NOMO-1 treated with dmso at 0.1 percent for 144 hours (cell line): ENCODE measurements around the gene ZSCAN30.

Experiments
- DNase-seq: peaks from one replicate; lab custom pipeline; 2025; ENCODE audit not compliant: unreplicated experiment; lab: John Stamatoyannopoulos, UW

ZSCAN30 gene

GRCh38 chr18:35282353-35282752, 7.7 kb downstream of the ZSCAN30 start:
- DNase-seq = no peak

DNA sequence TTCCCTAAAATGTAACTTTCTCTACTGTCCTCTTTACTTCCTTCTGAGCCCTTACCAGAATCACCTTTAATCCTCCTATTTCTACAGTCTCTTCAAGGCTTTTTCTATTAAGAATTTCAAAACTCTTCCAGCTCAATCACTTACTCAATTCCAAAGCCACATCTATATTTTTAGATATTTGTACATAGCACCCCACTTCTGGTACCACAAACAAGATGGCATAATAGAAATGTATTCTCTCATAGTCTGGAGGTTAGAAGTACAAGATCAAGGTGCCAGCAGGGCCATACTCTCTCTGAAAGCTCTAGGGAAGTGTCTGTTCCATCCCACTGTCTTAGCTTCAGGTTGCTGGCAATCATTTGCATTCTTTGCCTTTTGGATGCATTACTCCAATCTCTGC, 11.1 kb downstream of the ZSCAN30 start:
- no peak for DNase-seq

DNA sequence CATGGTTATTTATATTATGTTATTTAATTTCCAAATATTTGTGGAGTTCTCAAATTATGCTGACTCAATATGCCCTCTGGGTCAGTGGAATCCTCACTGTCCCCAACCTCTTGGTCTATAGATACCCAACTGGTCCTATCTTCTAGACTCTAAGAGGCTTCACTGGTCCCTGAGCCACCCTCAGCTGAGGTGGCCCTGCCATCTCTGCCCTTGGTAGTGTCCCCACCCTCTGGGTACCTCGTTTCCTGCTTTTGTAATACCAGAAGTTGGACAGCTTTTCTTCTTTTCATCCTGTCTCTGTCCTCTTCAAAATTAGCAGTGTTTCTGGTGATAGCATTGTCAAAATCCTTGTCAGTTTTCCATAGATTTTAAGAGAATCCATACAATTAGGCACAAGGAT, 11.9 kb downstream of the ZSCAN30 start:
- DNase-seq = no peak

DNA sequence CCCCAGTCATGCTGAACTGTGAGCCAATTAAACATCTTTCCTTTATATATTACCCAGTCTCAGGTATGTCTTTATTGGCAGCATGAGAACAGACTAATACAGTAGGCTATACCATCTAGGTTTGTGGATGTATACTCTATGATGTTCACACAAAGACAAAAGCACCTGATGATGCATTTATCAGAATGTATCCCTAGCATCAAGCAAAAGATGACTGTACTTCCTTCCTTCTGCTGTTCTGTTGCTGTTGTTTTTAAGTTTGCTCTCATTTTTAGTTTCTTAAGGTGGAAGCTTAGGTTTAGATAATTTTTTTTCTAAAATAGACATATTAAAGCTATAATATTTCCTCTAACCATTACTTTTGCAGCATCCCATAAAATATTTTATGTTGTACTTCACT, 12.4 kb downstream of the ZSCAN30 start:
- DNase-seq = no peak

- no peak for DNase-seq
Measured at GRCh38 chr18:35276267-35276666, 13.8 kb downstream of the ZSCAN30 start.

DNA sequence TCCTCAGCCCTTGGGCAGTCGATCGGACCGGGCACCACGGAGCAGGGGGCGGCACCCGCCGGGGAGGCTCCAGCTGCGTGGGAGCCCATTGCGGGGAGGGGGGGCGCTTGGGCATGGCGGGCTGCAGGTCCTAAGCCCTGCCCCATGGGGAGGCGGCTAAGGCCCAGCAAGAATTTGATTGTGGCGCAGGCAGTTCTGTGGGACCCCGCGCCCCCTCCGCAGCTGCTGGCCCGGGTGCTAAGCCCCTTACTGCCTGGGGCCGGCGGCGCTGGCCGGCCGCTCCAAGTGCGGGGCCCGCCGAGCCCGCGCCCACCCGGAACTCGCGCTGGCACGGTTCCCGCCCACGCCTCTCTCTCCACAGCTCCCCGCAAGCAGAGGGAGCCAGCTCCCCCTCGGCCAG, 18.4 kb downstream of the ZSCAN30 start:
- DNase-seq = no peak

GRCh38 chr18:35268821-35269220, 21.2 kb downstream of the ZSCAN30 start:
- peak; percentile 66 for DNase-seq

- DNase-seq = no peak
Measured at GRCh38 chr18:35267809-35268208, 22.2 kb downstream of the ZSCAN30 start.

DNA sequence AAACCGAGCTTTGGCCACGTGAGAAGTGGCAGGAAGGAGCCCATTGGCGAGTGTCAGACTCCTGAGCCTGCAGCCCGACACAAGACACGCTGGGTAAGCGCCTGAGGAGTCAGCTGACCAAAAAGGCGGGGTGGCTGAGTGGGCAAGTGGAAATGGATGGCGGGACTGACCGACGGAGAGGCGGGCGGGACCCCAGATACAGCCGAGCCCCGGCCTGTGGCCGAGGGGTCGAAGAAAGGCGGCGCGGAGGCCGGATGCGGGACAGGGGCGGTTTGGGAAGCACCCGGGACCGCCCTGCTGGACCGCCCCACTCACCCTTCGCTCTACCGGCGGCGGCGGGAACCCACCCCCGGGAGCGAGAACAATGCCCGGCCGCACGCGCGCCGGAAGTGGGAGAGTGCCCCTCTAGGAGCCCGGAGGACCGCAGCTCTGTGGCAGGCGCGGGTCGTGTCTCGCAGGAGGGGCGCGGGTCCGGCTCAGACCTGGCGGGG, 22.8 kb downstream of the ZSCAN30 start:
- DNase-seq = no peak

DNA sequence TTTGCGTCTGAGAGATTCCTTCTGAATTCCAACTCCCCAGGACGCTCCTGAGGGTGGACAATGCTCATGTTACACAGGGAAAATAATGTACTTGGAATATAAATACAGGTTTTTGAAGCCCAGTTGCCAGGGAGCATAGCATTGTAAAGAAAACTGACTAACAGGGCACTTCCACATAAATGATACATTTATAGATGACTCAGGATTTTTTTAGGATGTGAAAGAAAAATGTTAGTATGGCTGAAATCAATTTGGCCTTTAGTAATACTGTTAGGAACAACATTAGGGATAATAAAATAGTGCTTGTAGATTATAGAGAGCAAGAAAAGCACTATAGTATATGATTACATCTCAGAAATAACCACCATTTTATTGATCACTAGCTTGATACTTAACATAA, 25.6 kb downstream of the ZSCAN30 start:
- DNase-seq = no peak

DNA sequence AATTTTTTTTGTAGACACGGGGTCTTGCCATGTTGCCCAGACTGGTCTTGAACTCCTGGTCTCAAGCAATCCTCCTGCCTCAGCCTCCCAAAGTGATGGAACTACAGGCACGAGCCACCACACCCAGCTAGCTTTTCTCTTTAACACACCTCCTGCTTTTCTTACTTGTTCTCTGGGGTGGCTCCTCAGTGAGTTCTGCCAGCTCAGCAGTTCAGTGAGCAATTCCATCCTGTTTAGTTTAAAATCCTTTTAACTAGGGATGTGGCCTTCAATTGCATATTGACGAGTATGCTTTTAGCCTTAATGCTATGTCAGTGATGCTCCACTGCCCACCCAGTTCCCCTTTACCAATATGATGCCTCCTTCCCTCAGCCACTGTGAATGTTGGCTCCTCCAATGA, 33.1 kb downstream of the ZSCAN30 start:
- no peak for DNase-seq

DNA sequence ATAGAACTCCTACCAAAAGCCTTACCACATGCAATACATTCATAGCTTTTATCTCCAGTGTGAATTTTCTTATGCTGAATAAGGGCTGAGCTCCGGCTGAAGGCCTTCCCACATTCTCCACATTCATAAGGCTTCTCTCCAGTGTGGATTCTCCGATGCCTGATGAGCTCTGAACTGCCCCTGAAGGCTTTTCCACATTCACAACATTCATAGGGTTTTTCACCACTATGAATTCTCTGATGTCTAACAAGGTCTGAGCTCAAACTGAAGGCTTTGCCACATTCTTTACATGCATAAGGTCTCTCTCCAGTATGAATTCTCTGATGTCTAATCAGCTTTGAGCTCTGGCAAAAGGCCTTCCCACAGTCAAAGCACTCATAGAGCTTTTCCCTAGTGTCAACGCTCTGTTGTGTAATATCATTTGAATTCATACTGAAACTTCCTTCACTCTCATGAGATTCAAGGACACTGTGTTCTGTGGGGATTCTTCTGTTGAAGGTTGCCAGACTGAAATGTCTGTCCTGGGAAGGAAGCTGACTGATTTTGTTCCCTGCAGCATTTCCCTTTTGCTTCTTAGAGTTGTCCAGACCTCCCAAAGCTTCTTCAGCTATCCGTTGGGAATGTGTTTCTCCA, 36.3 kb downstream of the ZSCAN30 start:
- DNase-seq = no peak

GRCh38 chr18:35252466-35252865, 37.6 kb downstream of the ZSCAN30 start:
- no peak for DNase-seq

- DNase-seq = no peak
Measured at GRCh38 chr18:35248429-35248828, 41.6 kb downstream of the ZSCAN30 start.

- DNase-seq = peak; percentile 55
Measured at GRCh38 chr18:35247412-35248249, 42.4 kb downstream of the ZSCAN30 start.

DNA sequence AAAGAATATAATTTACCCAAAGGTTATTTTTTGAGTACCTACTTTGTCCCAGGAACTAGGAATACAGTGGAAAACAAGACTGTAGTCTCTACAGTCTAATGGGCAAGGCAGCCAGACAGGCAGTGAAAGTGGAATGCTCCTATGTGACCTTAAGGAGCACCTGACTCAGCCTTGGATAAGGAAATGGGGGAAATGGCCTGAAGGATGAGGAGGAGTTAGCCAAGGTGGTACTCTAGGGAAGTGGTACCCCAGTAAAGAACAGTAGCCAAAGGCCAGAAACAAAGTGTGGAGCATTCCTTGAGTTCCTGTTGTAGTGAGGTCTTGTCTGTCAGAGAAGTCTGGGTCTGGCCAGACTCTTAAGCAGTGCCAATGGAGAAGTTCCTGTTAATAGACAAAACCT, 43.2 kb downstream of the ZSCAN30 start:
- DNase-seq = no peak

GRCh38 chr18:35245719-35246317, 44.2 kb downstream of the ZSCAN30 start:
- no peak for DNase-seq

- DNase-seq = no peak
Measured at GRCh38 chr18:35244671-35245070, 45.4 kb downstream of the ZSCAN30 start.

DNA sequence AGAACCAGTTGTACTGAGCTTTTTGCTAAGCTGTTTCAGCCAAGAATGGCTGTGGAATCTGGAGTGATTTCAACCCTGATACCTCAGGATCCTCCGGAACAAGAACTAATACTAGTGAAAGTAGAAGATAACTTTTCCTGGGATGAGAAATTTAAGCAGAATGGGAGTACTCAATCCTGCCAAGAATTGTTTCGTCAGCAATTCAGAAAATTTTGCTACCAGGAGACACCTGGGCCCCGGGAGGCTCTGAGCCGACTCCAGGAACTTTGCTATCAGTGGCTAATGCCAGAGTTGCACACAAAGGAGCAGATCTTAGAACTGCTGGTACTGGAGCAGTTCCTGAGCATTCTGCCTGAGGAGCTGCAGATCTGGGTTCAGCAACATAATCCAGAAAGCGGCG, 47.6 kb downstream of the ZSCAN30 start:
- no peak for DNase-seq

DNA sequence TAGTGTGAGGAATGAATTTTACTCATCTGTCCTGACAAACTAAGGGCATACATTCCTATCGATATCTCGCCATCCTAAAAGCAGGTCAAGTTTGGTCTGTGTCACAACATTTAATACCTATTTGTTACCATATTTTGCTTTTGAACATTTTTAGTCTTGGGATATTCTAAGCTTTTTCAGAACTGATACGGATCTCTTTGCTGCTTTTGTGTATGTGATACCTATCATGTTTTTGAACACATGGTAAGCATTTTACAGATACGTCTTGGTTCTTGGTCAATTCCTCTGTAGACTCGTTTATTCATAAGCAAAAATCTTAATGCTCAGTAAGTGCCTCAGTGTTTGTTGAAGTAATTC, 48.6 kb downstream of the ZSCAN30 start:
- no peak for DNase-seq

GRCh38 chr18:35240664-35241447, 49.2 kb downstream of the ZSCAN30 start, which contains the start of gene ZNF397:
ZNF397 (plus strand) TSS chr18:35241034; CDS start chr18:35242471, 1,437 bp downstream.
- peak; percentile 97 for DNase-seq
